ENCODE data around the gene S100PBP.
"Not testable (repeated sequence)": the region's sequence is repeated elsewhere in the genome, so short reads cannot be mapped to it uniquely, and the experiment has no call there.

S100PBP gene

DNA sequence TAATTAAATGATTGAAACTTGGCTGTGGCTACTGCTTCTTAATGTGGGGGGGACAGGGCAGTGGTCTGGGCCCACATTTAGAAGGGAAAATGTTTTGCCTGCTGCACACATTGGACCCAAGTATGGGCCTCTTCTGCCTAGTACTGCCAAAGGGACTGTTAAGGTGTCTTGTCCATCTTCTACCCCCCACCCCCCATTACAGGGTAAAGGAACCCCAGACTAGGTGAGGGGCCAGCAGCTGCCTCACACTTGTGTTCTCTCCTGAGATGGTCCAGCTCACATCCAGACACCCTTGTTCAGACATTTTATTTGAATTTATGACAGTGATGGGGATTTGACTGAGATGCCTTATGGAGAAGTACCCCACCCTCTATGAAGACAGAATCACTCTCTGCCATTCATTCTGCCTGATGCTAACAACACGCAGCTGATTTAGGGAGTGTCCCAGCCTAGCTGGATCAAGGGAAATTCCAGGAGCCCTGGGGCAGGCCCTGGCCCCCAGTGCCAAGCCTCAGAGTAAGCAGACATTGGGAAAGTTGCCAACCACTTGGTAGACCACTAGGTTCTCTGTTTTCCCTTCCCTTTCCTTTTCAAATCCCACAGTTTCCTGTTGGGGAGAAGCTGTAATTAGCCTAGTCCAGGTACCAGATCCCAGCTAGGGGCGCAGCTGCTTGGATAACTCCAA is 42.4 kb upstream of the S100PBP start:
- Histone ChIP-seq H3K36me3 (ENCODE audit: insufficient read depth, low read length) (peaks cover 50% of the 10 kb centered on the region), H3K27me3 (ENCODE audit: insufficient read depth, low read length) (no peaks in the 10 kb centered on the region), H3K4me3 (ENCODE audit: low read length) (no peak overlapping the region), H3K4me1 (ENCODE audit: insufficient read depth, low read length) (no peaks in the 10 kb centered on the region), H3K9me3 (ENCODE audit: low read length) (no peaks in the 10 kb centered on the region), H2AFZ (ENCODE audit: low read depth, low read length) (no peak overlapping the region)

- Histone ChIP-seq H3K4me1 (ENCODE audit: insufficient read depth, low read length) (no peaks in the 10 kb centered on the region), H3K36me3 (ENCODE audit: insufficient read depth, low read length) (peaks cover 57% of the 10 kb centered on the region), H3K9me3 (ENCODE audit: low read length) (no peaks in the 10 kb centered on the region)
These were observed 41.7 kb upstream of the S100PBP start for GRCh38 chr1:32775640-32776337.

GRCh38 chr1:32779242-32779641 is 38.2 kb upstream of the S100PBP start:
- H2AFZ ChIP-seq (ENCODE audit: low read depth, low read length), result no peak overlapping the region
- no peaks in the 10 kb centered on the region for H3K4me1 ChIP-seq (ENCODE audit: insufficient read depth, low read length)
- H3K9me3 ChIP-seq (ENCODE audit: low read length), result no peaks in the 10 kb centered on the region
- peaks cover 69% of the 10 kb centered on the region for H3K36me3 ChIP-seq (ENCODE audit: insufficient read depth, low read length)
- no peaks in the 10 kb centered on the region for H3K27me3 ChIP-seq (ENCODE audit: insufficient read depth, low read length)
- H3K4me3 ChIP-seq (ENCODE audit: low read length), result no peak overlapping the region

More at GRCh38 chr1:32775640-32776337, 41.7 kb upstream of the S100PBP start:
- H2AFZ ChIP-seq (ENCODE audit: low read depth, low read length), result no peak overlapping the region
- no peak overlapping the region for H3K4me3 ChIP-seq (ENCODE audit: low read length)
- no peaks in the 10 kb centered on the region for H3K27me3 ChIP-seq (ENCODE audit: insufficient read depth, low read length)

DNA sequence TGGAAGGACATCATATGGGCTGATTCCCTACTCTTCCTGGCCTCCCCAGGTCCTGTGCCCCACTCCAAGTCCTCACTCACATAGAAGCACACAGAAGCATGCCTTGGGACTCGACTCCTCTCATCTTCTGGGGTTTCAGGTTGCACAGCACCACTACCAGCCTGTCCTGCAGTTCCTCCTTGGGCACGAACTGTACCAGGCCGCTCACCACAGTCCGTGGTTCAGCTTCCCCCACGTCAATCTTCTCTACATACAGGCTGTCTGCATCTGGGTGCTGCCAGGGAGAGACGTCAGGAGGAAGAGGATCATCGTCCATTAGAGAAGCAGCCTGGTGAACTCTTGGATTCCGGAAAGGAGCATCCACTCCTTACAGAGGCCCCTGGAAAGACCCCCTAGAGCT is 37.4 kb upstream of the S100PBP start:
- Histone ChIP-seq H3K4me1 (ENCODE audit: insufficient read depth, low read length) (no peaks in the 10 kb centered on the region), H3K4me3 (ENCODE audit: low read length) (no peak overlapping the region), H3K36me3 (ENCODE audit: insufficient read depth, low read length) (peaks cover 70% of the 10 kb centered on the region), H2AFZ (ENCODE audit: low read depth, low read length) (no peak overlapping the region), H3K27me3 (ENCODE audit: insufficient read depth, low read length) (no peaks in the 10 kb centered on the region), H3K9me3 (ENCODE audit: low read length) (no peaks in the 10 kb centered on the region)

DNA sequence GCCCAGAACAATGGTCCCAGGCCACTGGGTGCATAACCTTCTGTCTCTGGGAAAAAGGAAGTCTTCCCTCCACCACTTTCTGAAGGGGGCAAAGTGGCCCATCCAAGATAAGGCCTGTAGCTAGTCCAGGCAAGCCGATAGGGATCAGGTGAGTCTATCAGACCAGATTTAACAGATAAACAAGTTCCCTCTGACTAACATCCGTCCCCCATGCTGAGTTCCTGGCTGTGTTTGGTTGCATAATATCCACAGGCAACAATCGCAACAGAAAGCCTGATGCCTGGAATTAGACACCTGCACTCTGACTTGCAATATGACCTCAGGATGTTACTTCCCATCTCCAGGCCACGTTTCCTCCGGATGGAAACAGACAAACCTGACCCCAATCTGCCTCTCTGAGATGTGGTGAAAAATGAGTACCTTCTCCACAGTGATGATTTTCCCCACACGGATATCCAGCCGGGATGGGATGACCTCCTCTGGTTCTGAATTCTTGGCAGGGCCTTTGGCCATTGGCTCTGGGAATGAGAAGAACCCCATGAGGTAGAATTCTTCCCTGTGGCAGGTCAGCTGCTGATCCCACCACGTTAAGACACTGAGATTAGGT is 36.7 kb upstream of the S100PBP start:
- no peak overlapping the region for H2AFZ ChIP-seq (ENCODE audit: low read depth, low read length)
- no peak overlapping the region for H3K4me3 ChIP-seq (ENCODE audit: low read length)
- no peaks in the 10 kb centered on the region for H3K27me3 ChIP-seq (ENCODE audit: insufficient read depth, low read length)
- H3K9me3 ChIP-seq (ENCODE audit: low read length), result no peaks in the 10 kb centered on the region
- no peaks in the 10 kb centered on the region for H3K4me1 ChIP-seq (ENCODE audit: insufficient read depth, low read length)
- peaks cover 65% of the 10 kb centered on the region for H3K36me3 ChIP-seq (ENCODE audit: insufficient read depth, low read length)

GRCh38 chr1:32782086-32782485 is 35.4 kb upstream of the S100PBP start:
- no peaks in the 10 kb centered on the region for H3K27me3 ChIP-seq (ENCODE audit: insufficient read depth, low read length)
- H2AFZ ChIP-seq (ENCODE audit: low read depth, low read length), result no peak overlapping the region
- no peaks in the 10 kb centered on the region for H3K4me1 ChIP-seq (ENCODE audit: insufficient read depth, low read length)
- no peaks in the 10 kb centered on the region for H3K9me3 ChIP-seq (ENCODE audit: low read length)
- H3K36me3 ChIP-seq (ENCODE audit: insufficient read depth, low read length), result peaks cover 70% of the 10 kb centered on the region
- no peak overlapping the region for H3K4me3 ChIP-seq (ENCODE audit: low read length)

DNA sequence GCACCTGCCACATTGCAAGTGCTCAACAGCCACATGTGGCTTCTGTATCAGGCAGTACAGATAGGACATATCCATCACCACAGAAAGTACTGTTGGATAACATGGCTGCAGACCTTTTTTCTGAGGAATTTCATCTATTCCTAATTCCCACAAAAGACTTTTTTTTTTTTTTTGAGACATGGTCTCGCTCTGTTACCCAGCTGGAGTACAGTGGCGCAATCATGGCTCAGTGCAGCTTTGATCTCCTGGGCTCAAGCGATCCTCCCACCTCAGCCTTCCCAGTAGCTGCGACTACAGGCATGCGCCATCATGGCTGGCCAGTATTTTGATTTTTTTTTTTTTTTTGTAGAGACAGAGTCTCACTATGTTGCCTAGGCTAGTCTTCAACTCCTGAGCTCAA is 33.6 kb upstream of the S100PBP start:
- Histone ChIP-seq H3K4me1 (ENCODE audit: insufficient read depth, low read length) (no peaks in the 10 kb centered on the region), H3K36me3 (ENCODE audit: insufficient read depth, low read length) (peaks cover 73% of the 10 kb centered on the region)

DNA sequence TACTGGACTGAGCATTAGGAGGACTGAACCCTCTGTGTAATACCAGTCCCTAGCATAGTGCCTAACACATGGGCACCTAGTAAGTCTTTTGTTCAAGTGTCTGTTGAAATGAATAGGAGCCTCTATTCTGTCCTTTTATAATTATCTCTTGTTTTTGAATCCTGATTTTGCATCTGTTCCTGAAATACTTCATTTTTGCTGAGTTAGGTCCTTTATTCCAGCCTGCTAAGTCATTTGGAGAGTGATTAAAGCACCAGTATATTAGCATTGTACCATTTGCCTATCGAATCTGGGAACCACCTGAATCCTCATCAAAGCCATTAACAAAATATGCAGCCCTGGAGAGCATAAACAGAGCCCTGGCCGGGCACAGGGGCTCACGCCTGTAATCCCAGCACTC is 32.6 kb upstream of the S100PBP start:
- Histone ChIP-seq H3K27me3 (ENCODE audit: insufficient read depth, low read length) (no peaks in the 10 kb centered on the region), H3K9me3 (ENCODE audit: low read length) (no peaks in the 10 kb centered on the region), H3K4me1 (ENCODE audit: insufficient read depth, low read length) (no peaks in the 10 kb centered on the region), H2AFZ (ENCODE audit: low read depth, low read length) (no peak overlapping the region), H3K4me3 (ENCODE audit: low read length) (no peak overlapping the region), H3K36me3 (ENCODE audit: insufficient read depth, low read length) (peaks cover 70% of the 10 kb centered on the region)

More for the DNA sequence above, 33.6 kb upstream of the S100PBP start:
- Histone ChIP-seq H3K9me3 (ENCODE audit: low read length) (no peaks in the 10 kb centered on the region), H3K4me3 (ENCODE audit: low read length) (no peak overlapping the region), H3K27me3 (ENCODE audit: insufficient read depth, low read length) (no peaks in the 10 kb centered on the region), H2AFZ (ENCODE audit: low read depth, low read length) (no peak overlapping the region)

GRCh38 chr1:32786856-32787255 is 30.6 kb upstream of the S100PBP start:
- no peaks in the 10 kb centered on the region for H3K9me3 ChIP-seq (ENCODE audit: low read length)
- no peaks in the 10 kb centered on the region for H3K4me1 ChIP-seq (ENCODE audit: insufficient read depth, low read length)
- no peaks in the 10 kb centered on the region for H3K27me3 ChIP-seq (ENCODE audit: insufficient read depth, low read length)
- no peak overlapping the region for H3K4me3 ChIP-seq (ENCODE audit: low read length)
- H2AFZ ChIP-seq (ENCODE audit: low read depth, low read length), result no peak overlapping the region
- peaks cover 62% of the 10 kb centered on the region for H3K36me3 ChIP-seq (ENCODE audit: insufficient read depth, low read length)

DNA sequence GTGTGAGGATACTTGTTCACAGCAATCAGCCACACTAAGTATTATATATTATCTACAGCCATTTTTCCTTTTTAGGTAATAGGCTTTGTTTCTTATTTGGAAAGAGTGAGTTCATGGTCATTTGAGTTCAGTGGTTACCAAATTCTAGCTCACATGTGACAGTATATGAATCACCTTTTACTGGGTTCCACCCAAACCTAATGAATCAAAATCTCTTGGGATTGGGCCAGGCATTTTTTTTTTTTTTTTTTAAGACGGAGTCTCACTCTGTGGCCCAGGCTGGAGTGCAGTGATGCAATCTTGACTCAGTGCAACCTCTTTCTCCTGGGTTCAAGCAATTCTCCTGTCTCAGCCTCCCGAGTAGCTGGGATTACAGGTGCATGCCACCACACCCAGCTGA is 28.1 kb upstream of the S100PBP start:
- not testable (repeated sequence) for H3K4me3 ChIP-seq (ENCODE audit: low read length); H3K9me3 ChIP-seq (ENCODE audit: low read length); H2AFZ ChIP-seq (ENCODE audit: low read depth, low read length); H3K4me1 ChIP-seq (ENCODE audit: insufficient read depth, low read length); H3K27me3 ChIP-seq (ENCODE audit: insufficient read depth, low read length)
- peaks cover 68% of the 10 kb centered on the region for H3K36me3 ChIP-seq (ENCODE audit: insufficient read depth, low read length)

DNA sequence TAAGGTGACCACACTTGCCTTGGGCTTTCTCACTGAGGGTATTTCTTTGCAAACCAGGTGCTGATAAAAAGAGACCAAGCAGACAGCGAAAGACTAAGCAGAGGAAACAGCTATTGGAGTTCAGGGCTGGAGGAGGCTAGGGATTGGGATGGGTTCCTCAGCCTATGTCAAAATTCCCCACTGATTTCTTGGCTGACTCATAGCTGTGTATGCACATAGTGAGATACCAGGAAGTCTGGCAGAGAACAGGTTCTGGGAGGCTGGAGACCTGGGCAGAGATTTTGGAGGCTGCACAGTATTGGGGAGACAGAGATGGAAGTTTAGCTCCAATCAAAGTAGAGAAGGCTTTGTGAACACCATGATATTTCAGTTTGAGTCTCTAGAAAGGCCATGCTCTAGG is 25.6 kb upstream of the S100PBP start:
- Histone ChIP-seq H3K9me3 (ENCODE audit: low read length) (no peaks in the 10 kb centered on the region), H3K27me3 (ENCODE audit: insufficient read depth, low read length) (no peaks in the 10 kb centered on the region), H3K4me3 (ENCODE audit: low read length) (no peak overlapping the region), H3K36me3 (ENCODE audit: insufficient read depth, low read length) (peaks cover 65% of the 10 kb centered on the region), H2AFZ (ENCODE audit: low read depth, low read length) (no peak overlapping the region), H3K4me1 (ENCODE audit: insufficient read depth, low read length) (no peaks in the 10 kb centered on the region)

DNA sequence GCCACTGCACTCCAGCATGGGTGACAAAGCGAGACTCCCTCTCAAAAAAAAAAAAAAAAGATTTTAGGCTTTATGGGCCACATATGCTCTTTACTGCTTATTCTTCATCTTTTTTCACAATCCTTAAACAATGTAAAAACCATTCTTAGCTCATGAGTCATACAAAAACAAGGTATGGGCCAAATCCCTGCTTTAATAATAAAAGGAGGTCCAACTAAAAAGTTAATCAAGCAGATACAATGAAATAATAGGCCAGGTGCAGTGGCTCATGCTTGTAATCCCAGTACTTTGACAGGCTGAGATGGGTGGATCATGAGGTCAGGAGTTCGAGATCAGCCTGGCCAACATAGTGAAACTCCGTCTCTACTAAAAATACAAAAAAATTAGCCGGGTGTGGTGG is 21.7 kb upstream of the S100PBP start:
- H3K9me3 ChIP-seq (ENCODE audit: low read length); H3K4me3 ChIP-seq (ENCODE audit: low read length); H3K4me1 ChIP-seq (ENCODE audit: insufficient read depth, low read length); H3K27me3 ChIP-seq (ENCODE audit: insufficient read depth, low read length); H2AFZ ChIP-seq (ENCODE audit: low read depth, low read length): not testable (repeated sequence)
- peaks cover 66% of the 10 kb centered on the region for H3K36me3 ChIP-seq (ENCODE audit: insufficient read depth, low read length)

- no peak overlapping the region for H2AFZ ChIP-seq (ENCODE audit: low read depth, low read length)
- no peaks in the 10 kb centered on the region for H3K4me1 ChIP-seq (ENCODE audit: insufficient read depth, low read length)
- H3K27me3 ChIP-seq (ENCODE audit: insufficient read depth, low read length), result no peaks in the 10 kb centered on the region
- H3K4me3 ChIP-seq (ENCODE audit: low read length), result no peak overlapping the region
- H3K9me3 ChIP-seq (ENCODE audit: low read length), result peaks cover 3% of the 10 kb centered on the region
- H3K36me3 ChIP-seq (ENCODE audit: insufficient read depth, low read length), result peaks cover 63% of the 10 kb centered on the region
These were observed 20.0 kb upstream of the S100PBP start for GRCh38 chr1:32797456-32797855.
